T-helper 2 cell treated with Interferon-gamma antibody and Interleukin-4, amounts not matched to agents 5 μg/mL and 100 μg/mL, for 36 hours (primary cell): ENCODE results near the gene RDM1.
"Not testable (repeated sequence)": the region's sequence is repeated elsewhere in the genome, so short reads cannot be mapped to it uniquely, and the experiment has no call there.

Experiments used
- DNase-seq: peaks from one replicate; pipeline ENCODE4 v3.0.0; 2021; ENCODE audit warnings: low spot score
- H3K27ac Mint-ChIP-seq: one replicate; pipeline ENCODE4 v1.8.0; 2021; ENCODE audit warnings: mild to moderate bottlenecking, mixed read lengths
- H3K27me3 Mint-ChIP-seq: one replicate; pipeline ENCODE4 v1.8.0; 2021; ENCODE audit warnings: low read depth, mixed read lengths
- H3K36me3 Mint-ChIP-seq: one replicate; pipeline ENCODE4 v1.8.0; 2021; ENCODE audit warnings: low read depth, mixed read lengths
- H3K4me1 Mint-ChIP-seq: one replicate; pipeline ENCODE4 v1.8.0; 2021; ENCODE audit warnings: low read depth, mixed read lengths
- H3K4me3 Mint-ChIP-seq: one replicate; pipeline ENCODE4 v1.8.0; 2022; ENCODE audit warnings: mild to moderate bottlenecking, moderate library complexity, mixed read lengths
- H3K9me3 Mint-ChIP-seq: one replicate; pipeline ENCODE4 v1.8.0; 2021; ENCODE audit warnings: mixed read lengths

The RDM1 gene

DNA sequence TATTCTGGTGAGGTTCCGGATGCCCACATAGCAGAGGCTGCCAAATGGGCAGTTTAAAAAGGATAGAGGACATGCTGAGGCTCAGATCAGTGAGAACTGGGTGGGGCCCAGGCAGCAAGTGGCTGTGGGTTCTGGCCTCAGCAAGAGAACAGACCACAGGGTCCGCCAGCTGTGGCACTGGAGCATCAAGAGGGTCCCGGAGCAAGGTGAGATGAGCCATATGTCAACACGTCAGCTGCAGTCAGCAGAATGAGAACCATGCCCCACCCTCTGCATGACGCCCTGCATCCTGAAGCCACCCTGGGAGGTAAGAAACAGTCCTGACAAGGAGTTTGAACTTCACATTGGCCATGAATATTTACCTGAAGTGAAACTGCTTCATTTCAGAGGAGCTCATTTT, 30.3 kb downstream of the RDM1 start:
- no peak overlapping the region for H3K4me3 Mint-ChIP-seq
- no peaks in the 10 kb centered on the region for H3K36me3 Mint-ChIP-seq
- peaks cover 44% of the 10 kb centered on the region for H3K4me1 Mint-ChIP-seq
- H3K27ac Mint-ChIP-seq = no peak overlapping the region
- H3K9me3 Mint-ChIP-seq = no peaks in the 10 kb centered on the region
- no peaks in the 10 kb centered on the region for H3K27me3 Mint-ChIP-seq
- DNase-seq = no peak

DNA sequence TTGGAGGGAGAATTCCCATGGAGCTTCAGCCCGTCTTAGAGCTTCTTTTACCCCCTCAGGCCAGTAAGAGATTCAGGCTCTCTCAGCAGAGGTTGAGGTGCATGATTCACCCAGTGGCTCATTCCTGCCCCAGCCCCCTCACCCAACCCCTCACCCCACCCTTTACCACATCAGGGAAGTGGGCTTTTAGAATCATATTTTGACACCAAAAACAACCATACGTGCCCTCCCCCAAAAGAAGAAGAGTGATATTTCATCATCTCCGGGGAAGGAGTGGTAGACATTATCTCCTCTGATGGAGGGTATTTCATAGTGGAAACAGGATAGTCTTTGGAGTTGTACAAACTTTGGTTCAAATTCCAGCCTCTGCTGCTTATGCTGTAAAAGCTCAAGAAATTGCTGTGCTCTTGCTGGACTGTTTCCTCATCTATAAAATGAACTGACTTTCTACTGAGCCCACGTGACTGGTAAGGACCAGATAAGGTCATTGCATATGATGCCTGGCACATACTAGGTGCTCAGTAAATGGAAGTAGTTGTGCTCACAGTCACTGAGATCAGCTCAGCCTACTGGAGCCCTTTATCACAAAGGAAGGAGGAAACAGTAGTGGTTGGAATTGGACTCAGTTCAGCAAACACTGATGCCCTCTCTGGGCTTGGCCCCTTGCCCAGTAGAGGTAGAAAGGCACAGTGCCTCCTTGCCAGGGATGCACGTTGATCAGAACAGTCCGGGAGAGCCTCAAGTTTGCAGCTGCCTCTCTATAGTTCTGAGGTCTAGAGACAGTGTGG, 32.1 kb downstream of the RDM1 start:
- H3K4me3 Mint-ChIP-seq = no peak overlapping the region
- peak; percentile 38 for DNase-seq
- H3K27ac Mint-ChIP-seq = peak overlapping the region; percentile 38
- H3K9me3 Mint-ChIP-seq = no peaks in the 10 kb centered on the region
- H3K36me3 Mint-ChIP-seq = no peaks in the 10 kb centered on the region
- H3K27me3 Mint-ChIP-seq = no peaks in the 10 kb centered on the region
- H3K4me1 Mint-ChIP-seq = peaks cover 47% of the 10 kb centered on the region

- H3K27ac Mint-ChIP-seq = peak overlapping the region; percentile 17
- H3K27me3 Mint-ChIP-seq, H3K9me3 Mint-ChIP-seq, DNase-seq, H3K36me3 Mint-ChIP-seq: not testable (repeated sequence)
- peaks cover 51% of the 10 kb centered on the region for H3K4me1 Mint-ChIP-seq
- peak overlapping the region; percentile 14 for H3K4me3 Mint-ChIP-seq
These were observed 32.8 kb downstream of the RDM1 start for GRCh38 chr17:35897772-35898171.

GRCh38 chr17:35895636-35896587, 34.7 kb downstream of the RDM1 start:
- peak; percentile 64 for DNase-seq
- Mint-ChIP-seq H3K4me3 (peak overlapping the region; percentile 55), H3K27me3 (no peaks in the 10 kb centered on the region), H3K9me3 (no peaks in the 10 kb centered on the region), H3K36me3 (no peaks in the 10 kb centered on the region), H3K27ac (peak overlapping the region; percentile 86), H3K4me1 (peaks cover 62% of the 10 kb centered on the region)

DNA sequence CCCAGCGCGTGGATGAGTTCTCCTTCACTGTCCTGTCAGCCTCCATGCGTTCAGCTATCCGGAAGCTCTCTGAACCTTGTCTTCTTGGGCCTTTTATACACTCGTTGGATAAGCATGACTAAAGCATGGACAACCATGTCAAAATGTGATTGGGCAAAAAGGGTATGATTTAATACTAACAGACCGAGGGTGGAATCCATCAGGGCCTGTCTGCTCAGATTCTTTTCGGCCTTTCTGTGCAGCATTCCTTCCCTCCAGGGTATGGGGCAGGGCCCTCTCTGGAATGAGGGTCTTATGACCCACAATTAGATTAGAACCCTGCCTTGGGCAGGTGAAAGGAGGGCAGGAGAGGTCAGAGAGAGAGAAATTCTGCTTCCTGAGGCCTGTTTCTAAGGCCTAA, 36.4 kb downstream of the RDM1 start:
- Mint-ChIP-seq H3K9me3 (no peaks in the 10 kb centered on the region), H3K27ac (no peak overlapping the region), H3K27me3 (no peaks in the 10 kb centered on the region), H3K4me1 (peaks cover 64% of the 10 kb centered on the region), H3K36me3 (peaks cover 1% of the 10 kb centered on the region), H3K4me3 (no peak overlapping the region)
- no peak for DNase-seq

DNA sequence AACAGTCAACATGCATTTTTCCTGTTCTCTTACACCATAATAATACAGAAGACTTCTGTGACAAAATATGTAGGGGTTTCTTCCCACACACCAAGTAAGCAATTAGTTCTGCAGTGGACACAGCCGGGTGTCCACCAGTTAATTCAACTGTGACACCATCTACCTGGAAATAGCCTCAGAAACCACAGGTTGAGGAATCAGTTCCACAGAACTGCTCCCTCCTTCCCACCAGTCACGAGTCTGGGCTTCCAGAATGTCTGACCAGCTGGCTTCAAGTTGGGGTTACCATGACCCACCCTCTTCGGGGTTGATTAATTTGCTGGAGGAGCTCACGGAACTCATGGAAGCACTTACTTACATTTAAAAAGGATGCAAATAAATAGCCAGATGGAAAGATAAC, 36.8 kb downstream of the RDM1 start:
- peaks cover 64% of the 10 kb centered on the region for H3K4me1 Mint-ChIP-seq
- DNase-seq = no peak
- H3K9me3 Mint-ChIP-seq = no peaks in the 10 kb centered on the region
- peaks cover 1% of the 10 kb centered on the region for H3K36me3 Mint-ChIP-seq
- no peak overlapping the region for H3K4me3 Mint-ChIP-seq
- H3K27me3 Mint-ChIP-seq = no peaks in the 10 kb centered on the region
- H3K27ac Mint-ChIP-seq = no peak overlapping the region

DNA sequence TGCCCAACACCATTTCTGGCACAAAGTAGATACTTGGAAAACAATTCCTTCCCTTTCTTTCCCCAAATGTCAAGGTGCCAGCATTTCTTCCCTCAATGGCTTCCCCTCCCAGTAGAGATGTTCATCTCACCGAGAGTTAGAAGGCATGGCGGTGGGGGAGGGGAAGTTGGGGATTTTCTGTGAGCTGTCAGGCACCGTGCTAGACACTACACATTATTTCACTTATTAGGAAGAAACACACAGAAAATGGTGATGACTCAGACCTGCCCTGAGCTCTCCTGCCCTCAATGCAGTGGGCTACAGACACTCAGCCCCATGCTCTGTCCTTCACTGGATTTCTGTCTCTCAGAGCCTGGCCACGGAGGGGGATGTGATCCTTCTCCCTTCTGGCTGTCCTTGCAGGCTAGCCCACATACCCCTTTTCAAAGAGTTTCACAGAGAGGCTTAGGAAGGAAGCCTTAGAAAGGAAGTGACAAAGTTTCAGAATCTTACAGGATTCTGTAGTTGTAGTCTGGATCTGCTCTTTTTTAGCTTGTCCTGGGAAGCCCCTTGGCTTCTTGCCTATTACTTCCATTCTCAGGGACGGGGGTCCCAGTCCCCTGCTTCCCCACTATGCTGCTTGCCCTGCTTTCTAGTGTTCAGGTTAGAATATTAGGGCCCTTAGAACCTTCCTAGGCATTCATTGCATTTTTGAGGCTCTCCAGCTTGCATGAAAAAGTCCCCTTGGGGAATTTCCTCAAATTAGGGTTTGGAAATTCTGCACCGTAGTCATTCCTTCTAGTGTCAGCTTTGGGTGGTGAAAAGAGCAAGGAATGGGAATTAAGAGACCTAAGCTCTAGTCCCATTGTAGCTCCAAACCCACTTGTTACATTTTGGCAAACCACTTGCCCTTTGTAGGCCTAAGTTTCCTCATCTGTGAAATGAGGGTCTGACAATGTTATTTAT, 38.2 kb downstream of the RDM1 start:
- Mint-ChIP-seq H3K27ac (peak overlapping the region; percentile 81), H3K9me3 (no peaks in the 10 kb centered on the region), H3K4me1 (peaks cover 55% of the 10 kb centered on the region), H3K36me3 (peaks cover 1% of the 10 kb centered on the region), H3K27me3 (no peaks in the 10 kb centered on the region), H3K4me3 (peak overlapping the region; percentile 3)
- peak; percentile 46 for DNase-seq

- Mint-ChIP-seq H3K9me3 (no peaks in the 10 kb centered on the region), H3K4me1 (peaks cover 53% of the 10 kb centered on the region), H3K27ac (peak overlapping the region; percentile 89), H3K27me3 (no peaks in the 10 kb centered on the region), H3K36me3 (peaks cover 1% of the 10 kb centered on the region), H3K4me3 (peak overlapping the region; percentile 42)
- DNase-seq = no peak
These were observed 39.3 kb downstream of the RDM1 start for GRCh38 chr17:35891269-35891668.

GRCh38 chr17:35890774-35891155, 39.8 kb downstream of the RDM1 start:
- Mint-ChIP-seq H3K27me3 (no peaks in the 10 kb centered on the region), H3K27ac (peak overlapping the region; percentile 89), H3K4me3 (peak overlapping the region; percentile 42), H3K9me3 (no peaks in the 10 kb centered on the region), H3K36me3 (peaks cover 1% of the 10 kb centered on the region), H3K4me1 (peaks cover 48% of the 10 kb centered on the region)
- peak; percentile 24 for DNase-seq

- no peaks in the 10 kb centered on the region for H3K9me3 Mint-ChIP-seq
- H3K27ac Mint-ChIP-seq = peak overlapping the region; percentile 89
- H3K4me3 Mint-ChIP-seq = peak overlapping the region; percentile 42
- peaks cover 41% of the 10 kb centered on the region for H3K4me1 Mint-ChIP-seq
- DNase-seq = no peak
- H3K36me3 Mint-ChIP-seq = peaks cover 1% of the 10 kb centered on the region
- no peaks in the 10 kb centered on the region for H3K27me3 Mint-ChIP-seq
These were observed 40.5 kb downstream of the RDM1 start for GRCh38 chr17:35889818-35890773.

GRCh38 chr17:35889241-35889640, 41.3 kb downstream of the RDM1 start:
- DNase-seq = no peak
- peaks cover 1% of the 10 kb centered on the region for H3K36me3 Mint-ChIP-seq
- H3K9me3 Mint-ChIP-seq = no peaks in the 10 kb centered on the region
- no peaks in the 10 kb centered on the region for H3K27me3 Mint-ChIP-seq
- peaks cover 41% of the 10 kb centered on the region for H3K4me1 Mint-ChIP-seq
- no peak overlapping the region for H3K4me3 Mint-ChIP-seq
- no peak overlapping the region for H3K27ac Mint-ChIP-seq

DNA sequence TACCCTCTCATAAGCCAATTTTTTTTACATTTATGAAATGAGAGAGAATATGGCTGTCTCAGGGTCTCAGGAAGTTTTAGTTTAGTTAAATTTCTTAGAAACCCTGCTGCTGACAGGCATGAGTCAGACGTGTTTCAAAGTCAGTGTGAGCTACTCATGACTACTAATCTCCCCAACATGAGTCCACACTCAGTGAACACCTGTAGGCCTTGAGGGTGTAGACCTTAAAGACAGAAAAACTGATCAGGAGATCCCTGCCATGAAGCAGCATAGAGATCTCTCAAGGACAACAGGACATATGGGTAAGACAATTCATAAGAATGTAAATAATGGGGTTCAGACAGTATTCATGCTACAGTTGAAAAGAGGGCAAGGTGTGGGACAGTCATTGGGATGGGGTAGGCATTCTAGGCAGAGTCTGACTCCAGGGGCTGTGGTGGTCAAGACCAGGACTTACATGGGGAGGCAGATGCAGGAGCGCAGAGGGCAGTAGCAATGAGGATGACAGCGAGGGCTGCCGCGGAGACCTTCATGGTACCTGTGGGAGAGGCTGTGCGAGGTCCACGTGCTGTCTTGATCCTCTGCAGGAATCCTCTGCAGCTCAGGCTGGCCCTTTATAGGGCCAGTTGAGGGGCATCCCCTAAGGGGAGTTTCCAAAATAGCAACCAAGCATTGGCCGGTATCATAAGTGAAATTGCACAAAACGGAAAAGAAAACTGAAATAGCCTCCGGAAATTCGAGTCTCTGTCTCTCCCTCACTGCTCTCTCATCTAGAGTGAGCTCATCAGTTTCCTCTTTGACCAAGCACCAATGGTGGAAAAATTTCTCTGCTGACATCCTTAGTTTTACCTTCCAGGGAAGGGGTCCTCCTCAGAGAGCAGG, 50.6 kb downstream of the RDM1 start, which contains the start of gene CCL5:
Gene CCL5 (minus strand): TSS at position 588 of the 882 bp plus-strand sequence.
- H3K27ac Mint-ChIP-seq = peak within 1 kb of the TSS; percentile 93
- no peaks in the 10 kb centered on the region for H3K9me3 Mint-ChIP-seq
- peaks cover 52% of the 10 kb centered on the region for H3K4me1 Mint-ChIP-seq
- DNase-seq = peak; percentile 73
- no peaks in the 10 kb centered on the region for H3K27me3 Mint-ChIP-seq
- peaks cover 14% of the 10 kb centered on the region for H3K36me3 Mint-ChIP-seq
- peak within 1 kb of the TSS; percentile 83 for H3K4me3 Mint-ChIP-seq
